ENCODE measurements around the gene DCPS. TPM values are rescaled to one million over a fixed set of nuclear protein-coding genes. Genes with fewer than 3 reads are reported as not detected.
"Not testable (repeated sequence)": the region's sequence is repeated elsewhere in the genome, so short reads cannot be mapped to it uniquely, and the experiment has no call there.

DCPS gene
- total RNA-seq, 1 donor from 2014 or later, result 8.5 TPM

DNA sequence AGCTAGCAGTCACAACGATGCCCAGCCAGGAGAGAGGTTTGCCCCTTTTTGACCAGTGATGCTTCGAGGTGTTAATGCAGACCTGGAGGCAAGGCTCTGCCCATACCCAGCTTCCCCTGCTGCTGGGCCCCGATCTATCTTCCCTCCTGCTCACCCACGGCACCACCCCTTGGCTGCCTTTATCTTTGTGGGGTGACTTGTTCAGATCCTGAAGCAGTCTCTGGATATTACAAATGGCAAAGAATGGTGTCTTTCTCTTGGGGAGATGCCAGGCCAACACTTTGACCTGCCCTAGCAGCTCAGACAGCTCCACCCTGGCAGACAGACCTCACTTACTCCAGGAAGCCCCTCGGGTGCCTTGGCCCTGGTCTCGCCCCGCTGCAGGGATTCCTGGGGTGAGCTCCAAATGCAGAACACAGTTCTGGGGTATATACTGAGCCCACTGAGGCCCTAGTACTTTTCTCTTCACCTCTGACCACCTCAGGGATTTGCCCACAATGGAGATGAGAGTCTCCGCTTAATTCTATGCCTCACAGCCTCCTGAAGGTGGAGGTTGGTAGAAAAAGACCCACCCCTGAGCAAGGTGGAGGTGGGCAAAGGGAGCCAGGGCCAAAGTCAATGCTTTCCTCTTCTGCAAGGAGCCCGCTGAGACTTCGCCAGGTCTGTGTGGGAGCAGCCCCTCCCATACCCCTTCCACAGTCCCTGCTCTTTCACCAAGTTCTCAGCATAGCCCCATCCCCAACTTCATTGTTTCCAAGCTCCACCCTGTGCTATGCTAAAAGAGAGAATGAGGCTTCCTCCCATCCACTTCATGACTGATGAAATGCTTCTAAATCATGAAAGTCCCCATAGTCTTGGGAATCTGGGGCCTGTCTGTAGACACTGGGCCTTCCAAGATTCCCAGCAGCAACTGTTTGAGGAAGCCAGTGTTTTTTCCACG, 40.6 kb downstream of the DCPS start:
- DNase-seq (ENCODE audit: low read depth in 2 of 2), result no peak

DNA sequence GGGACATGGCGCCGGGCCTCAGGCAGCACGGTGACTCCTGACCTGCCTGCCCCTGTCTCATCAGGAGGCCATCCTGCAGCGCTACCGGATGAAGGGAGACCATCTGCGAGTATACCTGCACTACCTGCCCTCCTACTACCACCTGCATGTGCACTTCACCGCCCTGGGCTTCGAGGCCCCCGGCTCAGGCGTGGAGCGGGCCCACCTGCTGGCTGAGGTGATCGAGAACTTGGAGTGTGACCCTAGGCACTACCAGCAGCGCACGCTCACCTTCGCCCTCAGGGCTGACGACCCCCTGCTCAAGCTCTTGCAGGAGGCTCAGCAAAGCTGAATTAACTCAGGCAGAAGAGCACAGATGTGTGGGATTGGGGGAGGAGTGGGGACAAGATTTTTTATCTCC, 41.4 kb downstream of the DCPS start:
- no peak for DNase-seq (ENCODE audit: low read depth in 2 of 2)

DNA sequence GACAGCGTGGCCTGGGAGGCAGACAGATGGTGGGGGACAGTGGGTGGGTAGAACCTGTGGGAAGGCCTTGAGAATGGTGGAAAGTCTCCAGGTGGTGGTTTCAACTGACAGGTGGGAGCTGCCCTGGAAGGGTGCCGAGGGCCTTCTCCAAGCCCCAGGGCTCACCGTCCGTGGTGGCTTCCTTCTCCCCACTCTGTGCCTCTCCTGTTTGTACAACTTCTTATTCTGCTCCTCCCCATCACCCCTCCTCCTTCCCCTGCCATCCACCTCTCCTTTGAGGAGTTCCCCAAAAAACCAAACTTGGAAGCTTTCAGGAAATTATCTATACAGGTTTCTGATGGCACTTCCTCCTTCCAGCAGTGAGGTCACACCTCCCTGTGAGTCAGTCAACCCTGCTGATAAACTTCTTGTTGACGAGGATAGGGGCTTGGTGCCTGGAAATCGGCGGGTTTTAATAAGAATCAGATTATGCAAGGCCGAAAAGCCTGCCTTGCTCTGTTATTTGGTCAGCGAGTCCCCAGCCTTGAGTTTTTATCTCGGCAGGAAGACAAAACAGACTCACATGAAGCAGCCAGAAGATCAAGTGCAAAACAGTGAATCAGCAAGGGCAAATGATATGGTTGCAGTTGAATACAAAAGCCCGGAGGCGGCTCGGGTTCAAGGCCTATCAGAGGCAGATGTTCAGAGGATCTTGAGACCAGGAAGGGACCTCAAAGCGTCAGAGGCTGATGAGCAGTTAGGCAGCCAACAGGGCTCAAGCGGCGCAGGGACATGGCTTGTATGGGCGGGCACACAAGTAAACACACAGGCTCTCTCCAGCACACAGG, 42.1 kb downstream of the DCPS start:
- DNase-seq (ENCODE audit: low read depth in 2 of 2), result peak in 1 of 2 donors; percentile 67

DNA sequence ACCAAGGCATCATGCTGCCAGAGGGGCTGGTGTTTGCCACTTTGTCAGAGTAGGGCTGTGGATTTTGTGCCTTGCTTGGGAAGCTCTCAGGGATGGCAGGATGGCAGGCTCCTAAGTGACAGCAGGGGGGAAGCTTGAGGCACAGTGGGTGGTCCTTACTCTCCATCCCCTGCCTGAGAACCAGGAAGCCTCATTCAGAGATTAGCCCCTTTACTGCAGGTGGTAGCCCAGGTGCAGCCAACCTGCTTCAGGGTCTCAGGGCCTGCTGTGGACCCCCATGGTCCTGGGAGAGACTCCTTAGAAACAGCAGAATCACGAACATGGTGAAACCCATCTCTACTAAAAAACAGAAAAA, 42.7 kb downstream of the DCPS start:
- no peak for DNase-seq (ENCODE audit: low read depth in 2 of 2)

DNA sequence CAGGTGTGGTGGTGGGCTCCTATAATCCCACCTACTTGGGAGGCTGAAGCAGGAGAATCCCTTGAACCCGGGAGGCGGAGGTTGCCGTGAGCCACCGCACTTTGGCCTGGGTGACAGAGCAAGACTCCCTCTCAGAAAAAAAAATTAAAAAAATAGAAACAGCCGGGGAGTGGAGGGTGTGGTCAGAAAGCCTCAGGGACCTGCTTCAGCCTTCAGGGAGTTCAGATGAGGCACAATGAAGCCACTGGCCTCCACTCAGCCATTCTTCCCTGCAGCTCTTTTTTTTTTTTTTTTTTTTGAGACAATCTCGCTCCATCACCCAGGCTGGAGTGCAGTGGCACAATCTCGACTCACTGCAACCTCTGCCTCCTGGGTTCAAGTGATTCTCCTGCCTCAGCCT, 43.1 kb downstream of the DCPS start:
- DNase-seq (ENCODE audit: low read depth in 2 of 2), result not testable (repeated sequence)

DNA sequence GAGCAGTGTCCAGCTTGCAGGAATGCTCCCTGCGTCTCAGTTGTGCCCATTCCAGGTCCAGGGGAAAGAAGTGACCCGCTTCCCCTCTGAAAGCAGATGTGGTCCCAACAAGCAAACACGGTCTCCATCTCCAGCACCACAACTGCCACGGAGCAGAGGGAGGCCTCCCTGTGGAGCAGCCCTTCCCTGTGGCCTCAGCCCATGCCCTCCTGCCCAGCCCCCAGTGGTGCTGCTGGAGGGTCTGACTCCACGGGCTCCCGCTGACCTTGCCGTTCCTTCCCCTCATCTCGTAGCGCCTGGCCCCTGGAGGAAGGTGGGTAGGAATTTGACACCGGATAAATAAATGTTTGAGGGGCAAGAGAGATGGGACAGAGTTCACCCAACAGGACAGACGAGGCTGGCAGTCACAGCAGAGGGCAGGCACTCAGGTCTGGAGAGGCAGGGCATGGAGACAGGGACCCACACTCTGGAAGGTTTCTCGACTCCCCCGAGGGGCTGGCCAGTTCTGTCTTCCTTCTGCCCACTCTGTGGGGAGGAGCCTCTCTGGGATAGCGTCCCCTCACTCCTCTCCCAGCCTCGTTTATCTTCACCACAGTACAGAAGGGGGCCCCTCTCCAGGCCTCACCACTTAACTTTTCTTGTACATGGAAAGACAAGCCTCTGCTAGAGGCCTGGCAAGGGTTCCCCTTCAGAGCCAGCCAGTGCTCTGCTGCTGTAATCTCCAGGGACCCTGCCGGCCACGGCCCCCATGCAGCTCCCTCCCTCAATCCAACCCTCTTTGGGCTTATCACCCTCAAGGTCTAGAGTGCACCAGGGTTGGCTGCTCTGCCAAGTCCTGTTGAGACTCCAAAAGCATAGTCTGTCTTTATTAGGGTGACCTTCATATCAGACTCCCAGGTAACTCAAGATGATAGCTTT, 44.1 kb downstream of the DCPS start:
- DNase-seq (ENCODE audit: low read depth in 2 of 2), result no peak

DNA sequence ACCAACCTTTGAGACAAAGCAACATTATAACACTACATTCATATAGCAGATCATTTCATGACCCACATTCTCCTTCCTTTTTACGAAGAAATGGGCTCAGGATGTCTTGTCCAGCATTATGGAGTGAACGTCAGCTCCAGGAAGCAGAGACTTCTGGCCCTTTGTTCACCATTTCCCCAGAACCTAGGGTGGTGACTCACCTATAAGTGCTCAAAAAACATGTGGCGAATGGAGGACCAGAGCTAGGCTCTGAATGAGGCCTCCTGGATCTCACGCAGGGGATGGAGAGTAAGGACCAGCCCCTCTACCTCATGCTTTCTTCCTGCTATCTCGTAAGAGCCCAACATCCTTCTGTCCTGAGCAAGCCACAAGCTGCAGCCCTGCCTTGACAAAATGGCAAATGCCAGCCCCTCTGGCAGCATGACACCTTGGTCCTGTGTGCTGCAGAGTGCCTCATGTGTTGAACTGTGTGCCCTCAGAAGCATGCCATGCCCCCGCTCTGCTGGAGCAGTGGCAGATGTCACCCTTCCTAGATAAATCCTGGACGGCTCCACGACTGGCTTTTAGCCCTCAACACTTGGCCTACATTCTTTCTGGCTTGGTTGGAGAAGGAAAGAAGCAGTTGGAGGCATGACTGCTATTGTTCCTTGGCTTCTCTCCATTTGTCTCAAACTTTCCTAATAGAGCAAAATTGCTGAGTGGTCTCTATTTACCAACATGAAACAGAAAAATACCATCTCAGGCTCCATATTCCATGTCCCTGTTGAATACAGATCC, 45.1 kb downstream of the DCPS start:
- DNase-seq (ENCODE audit: low read depth in 2 of 2), result peak in 1 of 2 donors; percentile 84

DNA sequence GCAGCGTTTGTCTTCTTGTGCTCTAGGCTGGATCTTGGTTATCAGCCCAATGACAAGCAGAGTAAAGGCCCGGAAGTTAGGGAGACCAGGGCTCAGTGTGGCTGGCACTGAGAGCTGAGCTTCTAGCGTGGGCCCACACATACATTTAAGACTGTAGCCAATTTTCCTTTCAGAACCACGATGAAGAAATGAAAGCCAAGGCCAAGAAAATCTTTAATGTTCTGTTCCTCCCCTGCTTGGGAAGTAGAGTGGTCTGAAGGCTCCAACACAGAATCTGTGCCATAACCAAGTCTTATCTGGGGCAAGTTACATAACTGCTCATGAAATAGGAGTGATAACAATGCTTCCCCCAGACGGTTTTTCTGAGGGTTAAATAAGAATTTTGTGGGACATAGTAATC, 47.0 kb downstream of the DCPS start:
- no peak for DNase-seq (ENCODE audit: low read depth in 2 of 2)

DNA sequence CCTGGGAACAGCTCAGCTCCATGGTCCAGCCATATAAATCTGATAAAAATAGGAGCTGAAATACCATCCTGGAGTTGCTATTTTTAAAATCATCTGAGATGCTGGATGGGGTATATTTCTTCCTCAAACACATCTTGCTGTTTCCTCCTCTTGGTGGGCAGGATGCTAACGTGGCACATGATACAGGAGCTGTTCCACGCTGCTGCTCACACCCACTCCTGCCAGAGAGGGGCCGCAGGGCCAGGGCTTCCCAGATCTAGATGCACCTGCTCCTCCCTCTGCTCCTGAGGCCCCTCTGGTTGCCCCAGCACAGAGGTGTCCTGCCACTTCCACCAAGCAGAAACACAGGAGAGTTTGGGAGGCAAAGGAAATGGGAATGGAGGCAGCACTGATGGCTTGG, 48.3 kb downstream of the DCPS start:
- DNase-seq (ENCODE audit: low read depth in 2 of 2), result no peak

DNA sequence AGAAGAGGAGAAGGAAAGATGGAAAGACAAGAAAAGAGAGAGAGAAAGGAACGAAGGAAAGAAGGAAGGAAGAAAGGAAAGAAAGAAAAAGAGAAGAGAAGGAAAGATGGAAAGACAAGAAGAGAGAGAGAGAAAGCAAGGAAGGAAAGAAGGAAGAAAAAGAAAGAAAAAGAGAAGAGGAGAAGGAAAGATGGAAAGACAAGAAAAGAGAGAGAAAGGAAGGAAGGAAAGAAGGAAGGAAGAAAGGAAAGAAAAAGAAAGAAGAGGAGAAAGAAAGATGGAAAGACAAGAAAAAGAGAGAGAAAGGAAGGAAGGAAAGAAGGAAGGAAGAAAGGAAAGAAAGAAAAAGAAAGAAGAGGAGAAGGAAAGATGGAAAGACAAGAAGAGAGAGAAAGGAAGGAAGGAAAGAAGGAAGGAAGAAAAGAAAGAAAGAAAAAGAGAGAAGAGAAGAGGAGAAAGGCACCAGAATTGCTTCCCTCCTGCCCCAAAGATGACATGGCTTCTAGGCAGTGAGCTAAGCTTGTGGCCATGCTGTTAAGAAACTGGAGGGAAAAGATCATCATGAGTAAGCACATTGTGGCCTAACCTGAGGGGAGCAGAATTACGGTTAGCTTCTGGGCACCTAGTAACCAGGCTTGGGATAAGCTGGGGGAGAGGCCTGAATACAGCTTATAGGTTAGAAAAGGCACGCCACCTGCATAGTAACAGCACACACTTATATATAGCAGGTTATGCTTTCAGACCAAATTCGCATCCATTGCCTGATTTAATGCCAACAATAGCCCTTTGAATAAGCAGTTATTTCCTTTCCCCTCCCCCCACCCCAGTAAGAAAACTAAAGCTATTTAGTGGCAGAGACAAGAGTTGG, 49.3 kb downstream of the DCPS start:
- DNase-seq (ENCODE audit: low read depth in 2 of 2), result peak in 1 of 2 donors; percentile 32

DNA sequence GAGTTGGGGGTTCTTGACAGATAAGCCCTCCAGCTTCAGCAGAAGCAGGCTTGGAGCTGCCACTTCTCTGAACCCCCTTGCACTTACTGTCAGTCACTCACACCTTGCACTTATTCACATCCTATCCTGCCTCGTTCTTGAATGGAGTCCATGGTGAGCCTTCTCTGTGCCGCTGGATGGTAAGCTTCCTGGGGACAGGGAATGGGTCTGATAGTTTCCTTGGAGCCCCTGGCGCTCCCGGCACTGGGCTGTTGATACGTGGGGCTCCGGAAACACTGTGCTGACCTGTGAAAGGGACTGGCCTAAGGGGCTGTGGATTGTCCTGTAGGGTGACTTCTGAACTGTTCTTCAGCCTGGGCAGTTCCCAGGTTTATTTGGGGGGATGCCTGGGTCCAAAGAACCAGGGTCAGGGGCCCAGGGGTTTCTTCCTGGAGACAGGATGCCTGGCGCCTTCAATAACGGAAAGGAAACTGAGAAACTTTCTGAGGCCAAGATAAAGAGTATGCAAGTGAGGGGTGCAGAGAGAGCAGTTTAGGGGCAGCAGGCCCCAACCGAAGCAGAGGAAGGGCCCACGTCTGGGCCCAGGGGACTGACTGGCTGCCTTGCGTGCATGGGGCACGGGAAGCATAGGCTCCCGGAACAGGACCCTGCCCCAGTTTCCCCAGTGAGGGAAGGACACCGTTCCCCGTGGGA, 50.9 kb downstream of the DCPS start:
- DNase-seq (ENCODE audit: low read depth in 2 of 2), result no peak

DNA sequence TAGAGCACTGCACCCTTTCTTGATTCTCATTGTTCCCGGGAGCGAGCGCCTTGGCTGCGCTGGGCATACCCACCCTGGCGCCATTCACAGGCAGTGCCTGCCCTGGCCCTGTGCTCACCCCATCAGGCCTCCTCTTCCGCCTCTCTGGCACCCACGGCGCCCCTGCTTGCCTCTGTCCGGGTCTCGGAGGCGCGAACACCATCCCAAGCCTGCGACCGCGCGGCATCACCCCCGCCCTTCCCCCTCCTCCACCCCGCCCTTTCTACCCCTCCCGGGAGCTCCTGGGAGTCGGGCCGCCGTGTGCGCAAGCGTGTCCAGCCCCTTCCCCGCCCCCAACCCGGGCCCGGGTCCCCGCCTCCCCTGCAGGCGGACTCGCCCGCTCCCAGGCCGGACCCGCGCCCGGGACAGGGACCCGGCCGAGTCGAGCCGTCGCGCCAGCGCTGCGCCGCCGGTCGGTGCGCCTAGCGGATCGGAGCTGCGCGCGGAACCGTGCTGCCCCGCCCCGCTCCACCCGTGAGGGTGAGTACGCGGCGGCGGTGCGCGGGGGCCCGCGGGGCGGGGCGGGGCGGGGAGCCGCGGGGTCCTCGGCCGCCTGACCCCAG, 51.6 kb downstream of the DCPS start, which contains the start of gene ST3GAL4:
ST3GAL4 (plus strand) TSS at position 363 of the 602 bp plus-strand sequence. CDS start 50,470 bp downstream, outside the sequence.
- peak; percentile 23 to 79 for DNase-seq (ENCODE audit: low read depth in 2 of 2)

DNA sequence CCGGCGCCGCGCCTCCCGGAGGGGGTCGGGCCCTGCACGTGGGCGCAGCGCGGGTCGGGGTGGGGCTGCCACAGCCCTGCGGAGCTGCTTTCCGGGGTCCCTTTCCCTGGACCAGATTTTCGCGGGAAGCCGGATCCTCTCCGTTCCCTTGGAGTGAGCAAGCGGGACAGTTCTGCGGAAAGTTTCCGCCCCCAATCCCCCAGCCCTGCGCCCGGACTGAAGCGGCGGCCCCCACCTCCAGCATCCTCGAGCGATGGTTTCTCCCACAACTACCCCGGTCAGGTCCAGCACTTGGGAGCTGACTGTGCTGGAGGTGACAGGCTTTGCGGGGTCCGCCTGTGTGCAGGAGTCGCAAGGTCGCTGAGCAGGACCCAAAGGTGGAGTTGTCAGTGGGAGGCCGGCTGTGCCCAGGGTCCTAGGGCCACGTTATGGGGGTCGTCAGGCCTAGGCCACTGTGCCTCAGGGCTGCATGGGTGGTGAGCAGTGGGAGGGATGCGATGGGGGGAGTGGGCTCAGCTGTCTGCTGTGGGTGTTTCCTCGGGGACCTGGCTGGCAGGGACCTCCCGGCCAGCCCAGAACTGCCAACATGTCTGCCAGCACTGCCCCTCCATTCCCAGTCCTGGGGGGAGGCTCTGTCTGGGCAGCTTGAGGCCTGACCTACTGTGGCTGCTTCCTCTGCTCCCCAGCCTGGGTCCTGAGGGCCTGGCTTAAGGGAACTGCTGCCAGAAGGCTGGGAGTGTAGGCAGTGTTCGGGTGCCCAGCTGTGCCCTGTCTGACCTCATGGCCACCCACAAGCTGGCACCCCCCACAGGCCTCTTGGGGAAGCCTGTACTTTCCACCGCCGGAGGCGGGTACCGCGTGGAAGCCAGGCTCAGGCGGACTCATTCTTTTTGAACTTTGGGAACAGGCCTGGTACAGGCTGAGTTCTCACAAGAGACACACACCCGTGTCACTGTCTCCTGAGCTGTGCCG, 52.4 kb downstream of the DCPS start:
- DNase-seq (ENCODE audit: low read depth in 2 of 2), result peak in 1 of 2 donors; percentile 28

DNA sequence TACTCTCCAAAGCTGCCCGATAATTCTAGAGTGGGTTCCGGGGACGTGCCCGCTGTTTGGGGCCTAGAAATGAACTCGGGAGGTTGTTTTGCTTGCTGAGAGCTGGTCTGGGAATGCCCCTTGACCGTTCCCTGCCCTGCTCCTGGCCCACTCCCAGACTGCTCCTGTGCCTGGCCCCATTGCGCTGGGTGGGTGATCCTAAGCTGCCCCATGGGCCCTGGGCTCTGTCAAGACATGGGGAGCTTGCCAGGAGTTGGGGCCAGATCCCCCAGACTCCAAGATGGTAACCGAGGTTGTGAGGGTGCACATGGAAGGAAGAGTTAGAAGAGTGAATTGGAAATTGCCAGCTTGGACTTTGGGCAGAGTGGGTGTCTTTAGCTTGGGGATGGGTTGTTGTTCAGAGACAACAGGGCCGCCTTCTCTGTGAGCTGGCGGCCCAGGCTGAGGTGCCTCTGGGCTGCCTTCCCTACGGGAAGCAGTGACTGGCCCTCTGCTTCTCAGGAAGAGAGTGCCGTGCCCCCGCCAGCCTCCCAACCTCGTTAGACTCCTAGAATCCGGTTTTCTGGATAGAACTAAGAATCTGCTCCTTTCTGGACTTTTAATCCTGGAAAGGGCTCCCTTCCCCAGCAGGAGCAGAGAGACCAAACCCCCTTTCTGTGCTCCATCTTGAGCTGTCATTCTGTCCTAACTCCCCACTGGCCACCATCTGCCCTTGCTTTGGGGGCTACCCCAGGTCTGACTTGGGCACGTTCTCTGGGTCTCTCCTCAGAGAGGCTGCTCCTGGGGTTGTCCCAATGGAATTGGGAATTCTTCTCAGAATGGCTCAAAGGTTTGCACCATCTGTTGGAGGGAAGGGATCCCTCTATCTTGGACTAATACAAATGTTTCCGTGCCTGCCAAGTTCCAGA, 53.4 kb downstream of the DCPS start:
- DNase-seq (ENCODE audit: low read depth in 2 of 2), result no peak

DNA sequence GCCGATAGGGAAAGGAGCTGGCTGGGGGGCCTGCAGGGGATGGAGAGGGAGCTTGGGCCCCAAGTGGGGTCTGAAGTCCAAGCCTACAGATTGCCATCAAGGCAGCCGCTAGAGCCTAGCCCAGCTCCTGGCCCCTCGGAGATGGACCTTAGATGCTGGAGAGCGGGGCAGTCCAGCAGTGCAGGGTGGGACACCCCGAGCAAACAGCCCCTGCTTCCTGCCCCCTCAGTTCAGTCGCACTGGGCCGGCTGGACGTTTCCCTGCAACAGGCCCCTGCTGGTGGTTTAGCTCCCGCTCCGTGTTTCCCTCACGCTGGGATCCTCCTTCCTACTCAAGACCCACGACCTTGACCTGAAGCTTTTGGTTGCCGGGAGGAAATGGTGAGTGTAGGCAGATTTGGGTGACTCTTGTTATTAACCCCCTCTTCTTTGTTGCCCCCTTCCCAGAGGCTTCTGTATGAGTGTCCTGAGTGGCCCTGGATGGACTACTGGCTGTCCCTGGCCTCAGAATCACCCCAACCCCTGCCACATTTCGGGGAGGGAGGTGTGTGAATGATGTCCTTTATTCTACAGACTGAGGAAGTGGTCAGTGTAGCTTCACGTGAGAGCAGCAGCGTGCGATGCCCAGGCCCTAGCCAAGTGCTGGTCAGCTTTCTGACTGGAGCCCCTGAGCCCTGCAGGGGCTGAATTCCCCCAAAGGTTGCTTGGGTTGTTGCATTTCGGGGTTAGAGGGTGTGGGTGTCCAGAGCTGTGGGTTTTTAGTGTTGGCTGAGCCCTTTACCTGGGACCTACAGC, 54.3 kb downstream of the DCPS start:
- DNase-seq (ENCODE audit: low read depth in 2 of 2), result no peak
